ENCODE results near the gene MRO. TPM values are rescaled to one million over a fixed set of nuclear protein-coding genes. Genes with fewer than 3 reads are reported as not detected.

The MRO gene
- total and polyA plus RNA-seq, 2 of the 4 experiments (the other 2 are of a cell fraction), result not detected

GRCh38 chr18:50850307-50851065 lies 30.7 kb upstream of the MRO start:
- no peak overlapping the region for H2AFZ ChIP-seq (replicated peaks; ENCODE audit: low read length, poor library complexity)
- intact Hi-C loops (cut with micrococcal nuclease), result no loop called here

More at GRCh38 chr18:50850307-50851065, 30.7 kb upstream of the MRO start:
- H2BK15ac ChIP-seq (ENCODE audit: low read depth, low read length), result no peak overlapping the region
- no peak overlapping the region for H2BK120ac ChIP-seq (ENCODE audit: low read depth, low read length)
- no peak overlapping the region for H4K8ac ChIP-seq (ENCODE audit: low read depth in 2 of 2, low read length in 2 of 2)
- no CpG with 5 or more reads among the region's 5 CpGs for WGBS, 2 experiments (ENCODE audit: extremely low coverage in 2 of 2, insufficient read length in 1 of 2)
- H3K4ac ChIP-seq (ENCODE audit: low read depth, low read length), result no peak overlapping the region
- no peak overlapping the region for H4K91ac ChIP-seq (ENCODE audit: insufficient read depth, low read depth, low read length)
- H3K4me2 ChIP-seq (ENCODE audit: low read depth, low read length), result no peak overlapping the region
- in situ Hi-C loops (cut with MboI; ENCODE audit: low sequenced_read_pairs) (no loop called here), dilution Hi-C loops (cut with HindIII; ENCODE audit: low sequenced_read_pairs, unreplicated experiment) (no loop called here)
- H4K5ac ChIP-seq (ENCODE audit: low read depth, low read length), result no peak overlapping the region
- H3K9me1 ChIP-seq (ENCODE audit: insufficient read depth, low read length), result no peaks in the 10 kb centered on the region
- H3K9me3 ChIP-seq (ENCODE audit: control insufficient read depth, insufficient read depth, low read length), result no peaks in the 10 kb centered on the region
- DNase-seq (no peak), ATAC-seq (ENCODE audit: low read depth) (no peak)
- no peak overlapping the region for H3K23ac ChIP-seq (ENCODE audit: low read depth, low read length)
- no peak overlapping the region for H2AK9ac ChIP-seq (replicated peaks; ENCODE audit: low read depth, low read length, poor library complexity)
- no TSS peak for BruUV-seq (replicated peaks)
- no peaks in the 10 kb centered on the region for H4K20me1 ChIP-seq (ENCODE audit: insufficient read depth, low read length)
- H3K4me1 ChIP-seq (ENCODE audit: control insufficient read depth, insufficient read depth, low read length), result no peaks in the 10 kb centered on the region
- no peaks in the 10 kb centered on the region for H3K79me1 ChIP-seq (ENCODE audit: low read depth in 1 of 2, low read length in 2 of 2)
- ChIA-PET POLR2A (ENCODE audit: unreplicated experiment) (interaction anchor here (0.6 kb wide), 1 partner anchor 8 kb away, joined by 10 read pairs; no protein-coding TSS in a partner anchor), CTCF (interaction anchor here (0.6 kb wide), 1 partner anchor 30 kb away, joined by 4 read pairs; no protein-coding TSS in a partner anchor)
- H3K9ac ChIP-seq (ENCODE audit: low read depth, low read length), result no peak overlapping the region
- no peak overlapping the region for H3K18ac ChIP-seq (ENCODE audit: low read depth, low read length)
- no peaks in the 10 kb centered on the region; the same call in 1 of the 2 replicates for H3K27me3 ChIP-seq (ENCODE audit: control insufficient read depth, insufficient read depth, low read length)
- H2BK5ac ChIP-seq (ENCODE audit: low read depth, low read length, poor library complexity, severe bottlenecking), result no peak overlapping the region
- H3K4me3 ChIP-seq (ENCODE audit: insufficient read depth, low read depth, low read length), result no peak overlapping the region
- H3K27ac ChIP-seq (ENCODE audit: insufficient read depth, low read length), result no peak overlapping the region
- H2AK5ac ChIP-seq (ENCODE audit: low read depth, low read length), result no peak overlapping the region
- no peak overlapping the region for H3K14ac ChIP-seq (replicated peaks; ENCODE audit: low read depth, low read length)
- no peak overlapping the region for H3K56ac ChIP-seq (ENCODE audit: extremely low read depth, insufficient read depth, low read length)
- H3K36me3 ChIP-seq (ENCODE audit: control insufficient read depth, insufficient read depth, low read length), result no peaks in the 10 kb centered on the region
- TF ChIP-seq RFX5 (IDR thresholded peaks at IDR 0.05; ENCODE audit: low read depth, low read length) (no peak), RAD21 (IDR thresholded peaks at IDR 0.05; ENCODE audit: low read length) (no peak), CTCF (conservative IDR thresholded peaks at IDR 0.05; ENCODE audit: low read depth, low read length) (no peak), MXI1 (IDR thresholded peaks at IDR 0.05; ENCODE audit: borderline replicate concordance, low read depth, low read length) (no peak), RCOR1 (IDR thresholded peaks at IDR 0.05; ENCODE audit: insufficient replicate concordance, low read length) (no peak), CHD1 (IDR thresholded peaks at IDR 0.05; ENCODE audit: low read depth, low read length) (no peak), CEBPB (IDR thresholded peaks at IDR 0.05; ENCODE audit: low read depth, low read length) (no peak), FOS (IDR thresholded peaks at IDR 0.05; ENCODE audit: low read depth, low read length) (no peak), ELK1 (IDR thresholded peaks at IDR 0.05; ENCODE audit: borderline replicate concordance, low read depth, low read length) (no peak)
- no peak overlapping the region for H2BK20ac ChIP-seq (ENCODE audit: low read depth, low read length)
